Neural crest cell (in vitro differentiated cells): Measurements from ENCODE around the gene CTPS2. TPM values are rescaled to one million over a fixed set of nuclear protein-coding genes. Genes with fewer than 3 reads are reported as not detected.

Experiments
- DNase-seq: peaks from one replicate; pipeline ENCODE4 v3.0.0; 2021; ENCODE audit warnings: low read depth, mixed read lengths, low spot score
- H3K27ac Mint-ChIP-seq: one replicate; pipeline ENCODE4 v1.8.0; 2021; ENCODE audit warnings: mild to moderate bottlenecking, mixed read lengths; ENCODE audit not compliant: unreplicated experiment
- H3K27me3 Mint-ChIP-seq: 2 replicates; pipeline ENCODE4 v1.8.0; 2021; ENCODE audit warnings: low read depth, mild to moderate bottlenecking, mixed read lengths
- H3K36me3 Mint-ChIP-seq: 2 replicates; pipeline ENCODE4 v1.8.0; 2021; ENCODE audit warnings: low read depth, mild to moderate bottlenecking, mixed read lengths
- H3K4me1 Mint-ChIP-seq: 2 replicates; pipeline ENCODE4 v1.8.0; 2021; ENCODE audit warnings: mixed read lengths
- H3K4me3 Mint-ChIP-seq: one replicate; pipeline ENCODE4 v1.8.0; 2021; ENCODE audit warnings: mild to moderate bottlenecking, mixed read lengths
- H3K9me3 Mint-ChIP-seq: 2 replicates; pipeline ENCODE4 v1.8.0; 2021; ENCODE audit warnings: mixed read lengths
- total RNA-seq: library from RNA; stranded (reverse); gene quantifications from 2 replicates; pipeline ENCODE4 v1.2.1, GENCODE V29; 2021
- TF ChIP-seq, protein P1 (sequence below): fragments of 200-600 bp; sonication (generic); conservative IDR thresholded peaks from 2 replicates; pipeline ENCODE4 v1.5.0; 2021; ENCODE audit warnings: antibody characterized with exemption, mild to moderate bottlenecking

Gene CTPS2
- total RNA-seq, 1 donor from 2014 or later = 67.5 TPM

DNA sequence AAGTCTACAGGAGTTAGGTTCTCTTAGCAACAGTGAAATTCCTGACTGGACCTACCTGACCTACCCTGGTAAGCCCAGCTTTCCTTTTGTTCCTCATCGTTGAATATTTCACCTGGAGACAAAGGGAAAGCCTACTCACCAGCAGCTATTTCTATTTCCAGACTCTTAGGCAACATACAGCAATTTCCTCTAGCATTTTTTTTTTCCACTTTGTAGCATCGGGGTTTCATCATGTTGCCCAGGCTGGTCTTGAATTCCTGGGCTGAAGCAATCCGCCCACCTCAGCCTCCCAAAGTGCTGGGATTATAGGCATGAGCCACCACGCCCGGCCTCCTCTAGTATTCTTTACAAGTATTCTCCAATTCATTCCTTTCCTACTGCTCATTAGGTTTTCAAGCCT, 69.3 kb downstream of the CTPS2 start:
- Mint-ChIP-seq H3K27ac (no peak overlapping the region), H3K4me3 (no peak overlapping the region), H3K9me3 (no peaks in the 10 kb centered on the region), H3K4me1 (peaks cover 6% of the 10 kb centered on the region), H3K36me3 (peaks cover 37% of the 10 kb centered on the region), H3K27me3 (no peaks in the 10 kb centered on the region)
- TF ChIP-seq, protein P1, sequence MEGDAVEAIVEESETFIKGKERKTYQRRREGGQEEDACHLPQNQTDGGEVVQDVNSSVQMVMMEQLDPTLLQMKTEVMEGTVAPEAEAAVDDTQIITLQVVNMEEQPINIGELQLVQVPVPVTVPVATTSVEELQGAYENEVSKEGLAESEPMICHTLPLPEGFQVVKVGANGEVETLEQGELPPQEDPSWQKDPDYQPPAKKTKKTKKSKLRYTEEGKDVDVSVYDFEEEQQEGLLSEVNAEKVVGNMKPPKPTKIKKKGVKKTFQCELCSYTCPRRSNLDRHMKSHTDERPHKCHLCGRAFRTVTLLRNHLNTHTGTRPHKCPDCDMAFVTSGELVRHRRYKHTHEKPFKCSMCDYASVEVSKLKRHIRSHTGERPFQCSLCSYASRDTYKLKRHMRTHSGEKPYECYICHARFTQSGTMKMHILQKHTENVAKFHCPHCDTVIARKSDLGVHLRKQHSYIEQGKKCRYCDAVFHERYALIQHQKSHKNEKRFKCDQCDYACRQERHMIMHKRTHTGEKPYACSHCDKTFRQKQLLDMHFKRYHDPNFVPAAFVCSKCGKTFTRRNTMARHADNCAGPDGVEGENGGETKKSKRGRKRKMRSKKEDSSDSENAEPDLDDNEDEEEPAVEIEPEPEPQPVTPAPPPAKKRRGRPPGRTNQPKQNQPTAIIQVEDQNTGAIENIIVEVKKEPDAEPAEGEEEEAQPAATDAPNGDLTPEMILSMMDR = no peak
- no peak for DNase-seq

DNA sequence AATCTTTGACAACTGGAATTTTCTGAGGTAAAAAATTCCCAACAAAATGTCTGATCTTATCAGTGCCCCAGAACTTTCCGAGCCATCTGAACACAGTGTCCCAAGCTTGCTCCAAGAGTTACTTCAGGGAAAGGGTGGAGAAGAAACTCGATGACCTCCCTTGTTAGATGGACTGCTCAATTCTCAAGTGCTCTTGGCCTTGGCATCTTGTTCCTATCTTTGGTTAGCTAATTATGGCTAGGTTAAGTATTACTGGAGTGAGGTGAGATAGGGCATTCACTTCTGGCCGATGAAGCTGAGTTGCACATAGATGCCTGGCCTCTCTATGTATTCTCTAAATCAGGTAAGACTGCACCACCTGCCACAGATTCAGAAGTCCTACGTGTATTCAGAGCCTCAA, 71.6 kb downstream of the CTPS2 start:
- Mint-ChIP-seq H3K27me3 (no peaks in the 10 kb centered on the region), H3K9me3 (no peaks in the 10 kb centered on the region), H3K36me3 (peaks cover 35% of the 10 kb centered on the region), H3K4me1 (peaks cover 6% of the 10 kb centered on the region), H3K4me3 (no peak overlapping the region), H3K27ac (no peak overlapping the region)
- DNase-seq = no peak
- TF ChIP-seq, protein P1 = no peak

DNA sequence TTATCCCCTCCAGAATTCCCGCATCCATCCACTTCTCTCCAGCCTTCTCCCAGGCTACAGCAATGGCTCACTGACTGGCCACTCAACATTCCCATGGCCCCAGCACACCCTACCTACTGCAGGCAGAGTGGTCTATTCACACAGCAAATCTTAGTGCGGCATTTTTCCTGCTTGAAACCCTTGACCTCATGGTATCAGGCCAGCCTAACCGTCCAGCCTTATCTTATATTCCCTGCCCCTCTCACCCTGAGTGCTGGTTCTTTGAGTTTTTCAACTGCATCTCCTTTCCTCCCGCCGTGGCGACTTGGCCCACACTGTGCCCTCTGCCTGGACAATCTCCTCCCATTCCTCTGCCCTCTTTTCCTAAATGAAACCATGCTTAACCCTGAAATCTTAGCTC, 72.5 kb downstream of the CTPS2 start:
- Mint-ChIP-seq H3K27ac (peak overlapping the region; percentile 32), H3K27me3 (no peaks in the 10 kb centered on the region), H3K36me3 (peaks cover 33% of the 10 kb centered on the region), H3K9me3 (no peaks in the 10 kb centered on the region), H3K4me3 (no peak overlapping the region), H3K4me1 (peaks cover 6% of the 10 kb centered on the region)
- no peak for DNase-seq
- TF ChIP-seq, protein P1 = no peak

DNA sequence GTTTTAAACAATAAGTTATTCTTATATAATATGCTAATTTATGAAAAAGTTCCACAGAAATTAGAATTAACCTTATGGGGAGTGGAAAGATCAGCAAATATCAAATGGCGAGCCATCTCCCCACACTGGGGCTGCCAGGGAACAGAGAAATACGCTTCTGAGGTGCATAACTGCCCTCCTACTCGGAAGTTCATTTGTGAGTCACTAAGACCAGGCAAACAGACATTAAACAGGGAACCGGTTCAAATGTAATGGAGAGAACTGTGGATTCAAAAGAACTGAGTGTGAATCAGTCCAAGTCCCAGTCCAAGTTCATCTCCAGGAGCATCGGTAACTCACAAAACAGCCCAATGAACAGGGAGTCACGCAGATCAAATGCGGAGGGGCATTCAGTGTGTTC, 73.9 kb downstream of the CTPS2 start:
- Mint-ChIP-seq H3K27me3 (no peaks in the 10 kb centered on the region), H3K27ac (peak overlapping the region; percentile 88), H3K36me3 (peaks cover 26% of the 10 kb centered on the region), H3K9me3 (no peaks in the 10 kb centered on the region), H3K4me3 (no peak overlapping the region), H3K4me1 (peaks cover 2% of the 10 kb centered on the region)
- no peak for DNase-seq
- TF ChIP-seq, protein P1 = no peak

DNA sequence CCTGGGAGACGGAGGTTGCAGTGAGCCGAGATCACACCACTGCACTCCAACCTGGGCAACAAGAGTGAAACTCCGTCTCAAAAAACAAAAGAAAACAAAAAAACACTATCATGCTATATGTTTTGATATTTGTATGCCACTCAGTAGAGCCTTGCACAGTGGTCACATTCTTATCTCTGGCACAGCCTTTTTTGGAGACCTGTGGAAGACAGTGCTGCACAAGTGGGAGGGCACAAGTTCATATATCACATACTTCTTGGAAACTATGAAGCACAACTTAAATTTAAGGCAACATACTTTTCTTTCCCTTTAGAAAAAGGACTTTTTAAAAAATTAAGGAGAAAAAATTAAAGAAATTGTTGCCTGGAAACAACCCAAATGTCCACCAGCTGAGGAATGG, 76.9 kb downstream of the CTPS2 start:
- H3K9me3 Mint-ChIP-seq = no peaks in the 10 kb centered on the region
- H3K27me3 Mint-ChIP-seq = no peaks in the 10 kb centered on the region
- DNase-seq = no peak
- TF ChIP-seq, protein P1 = no peak
- no peak overlapping the region for H3K4me3 Mint-ChIP-seq
- no peak overlapping the region for H3K27ac Mint-ChIP-seq
- H3K36me3 Mint-ChIP-seq = peaks cover 29% of the 10 kb centered on the region
- H3K4me1 Mint-ChIP-seq = peaks cover 4% of the 10 kb centered on the region

DNA sequence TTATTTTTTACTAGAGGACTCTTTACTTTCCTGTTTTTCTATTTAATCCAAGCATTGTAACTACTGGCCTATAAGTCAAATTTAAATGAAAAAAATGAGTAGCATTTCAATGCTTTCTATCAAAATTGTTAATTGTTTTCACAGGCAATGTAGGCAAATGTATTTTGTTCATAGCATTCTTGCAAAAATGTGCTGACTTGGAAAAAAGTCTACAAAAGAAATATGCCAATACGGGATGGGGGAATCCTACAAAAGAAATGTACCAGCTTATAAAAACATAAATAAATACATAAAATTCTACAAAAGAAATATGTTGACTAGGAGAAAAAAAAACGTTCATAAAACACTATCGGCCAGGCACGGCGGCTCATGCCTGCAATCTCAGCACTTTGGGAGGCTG, 77.4 kb downstream of the CTPS2 start:
- H3K27ac Mint-ChIP-seq = no peak overlapping the region
- peaks cover 4% of the 10 kb centered on the region for H3K4me1 Mint-ChIP-seq
- no peak for DNase-seq
- no peaks in the 10 kb centered on the region for H3K27me3 Mint-ChIP-seq
- no peaks in the 10 kb centered on the region for H3K9me3 Mint-ChIP-seq
- H3K36me3 Mint-ChIP-seq = peaks cover 26% of the 10 kb centered on the region
- TF ChIP-seq, protein P1 = no peak
- no peak overlapping the region for H3K4me3 Mint-ChIP-seq
